Activated naive CD8-positive, alpha-beta T cell treated with anti-CD3 and anti-CD28 coated beads for 36 hours (primary cell): ENCODE results near the gene WDFY2. TPM values are rescaled to one million over a fixed set of nuclear protein-coding genes. Genes with fewer than 3 reads are reported as not detected.

ENCODE experiments used
- DNase-seq: peaks from one replicate; pipeline ENCODE4 v3.0.0; 2021
- H3K27ac Mint-ChIP-seq: one replicate; pipeline ENCODE4 v1.8.0; 2022; ENCODE audit warnings: mild to moderate bottlenecking, moderate library complexity, mixed read lengths
- H3K27me3 Mint-ChIP-seq: one replicate; pipeline ENCODE4 v1.8.0; 2022; ENCODE audit warnings: mild to moderate bottlenecking, mixed read lengths
- H3K36me3 Mint-ChIP-seq: one replicate; pipeline ENCODE4 v1.8.0; 2021; ENCODE audit warnings: mild to moderate bottlenecking, mixed read lengths
- H3K4me1 Mint-ChIP-seq: one replicate; pipeline ENCODE4 v1.8.0; 2021; ENCODE audit warnings: mixed read lengths
- H3K4me3 Mint-ChIP-seq: one replicate; pipeline ENCODE4 v1.8.0; 2022; ENCODE audit warnings: mild to moderate bottlenecking, moderate library complexity, mixed read lengths
- H3K9me3 Mint-ChIP-seq: one replicate; pipeline ENCODE4 v1.8.0; 2022; ENCODE audit warnings: mixed read lengths
- total RNA-seq, 2 experiments: library from RNA; stranded (reverse); gene quantifications; one replicate each; pipeline ENCODE4 v1.2.3, GENCODE V29; 2021

The WDFY2 gene
- total RNA-seq, 2 experiments from 2014 or later, result 6.0 to 7.9 TPM

DNA sequence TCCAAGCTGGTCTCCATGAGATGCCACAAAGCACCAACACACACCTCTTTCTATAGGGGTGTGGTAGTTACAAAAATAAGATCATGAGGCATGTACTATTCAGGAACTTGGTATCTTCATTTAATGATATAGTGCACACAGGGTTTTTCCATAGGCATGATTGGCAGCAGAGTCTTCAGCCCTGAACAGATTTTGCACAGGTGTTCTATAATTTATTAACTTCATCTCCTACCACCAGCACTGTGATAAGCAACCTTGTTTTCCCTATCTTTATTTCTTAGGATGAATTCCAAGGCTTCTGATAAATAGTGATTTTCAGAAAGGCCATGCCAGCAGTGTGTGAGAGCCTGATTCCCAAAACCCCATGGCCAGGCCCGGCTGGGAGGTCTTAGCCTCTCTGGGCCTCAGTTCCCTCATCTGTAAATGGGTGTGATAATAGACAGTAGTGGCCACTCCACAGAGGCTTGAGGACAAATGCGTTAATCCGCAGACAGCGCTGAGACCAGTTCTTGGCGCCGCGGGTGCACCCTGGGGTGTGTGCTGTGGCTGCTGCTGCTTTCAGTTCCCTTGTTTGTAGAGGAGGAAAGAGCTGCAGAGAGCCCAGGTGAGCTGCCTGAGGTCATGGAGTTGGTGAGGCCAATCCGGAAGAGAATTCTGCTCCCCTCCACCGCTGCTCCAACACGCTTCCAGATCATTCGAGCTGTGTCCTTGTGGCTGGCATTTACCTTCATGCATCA is 186.6 kb downstream of the WDFY2 start:
- peaks cover 5% of the 10 kb centered on the region for H3K36me3 Mint-ChIP-seq
- no peaks in the 10 kb centered on the region for H3K27me3 Mint-ChIP-seq
- no peak overlapping the region for H3K27ac Mint-ChIP-seq
- peaks cover 5% of the 10 kb centered on the region for H3K4me1 Mint-ChIP-seq
- no peaks in the 10 kb centered on the region for H3K9me3 Mint-ChIP-seq
- DNase-seq, result no peak
- no peak overlapping the region for H3K4me3 Mint-ChIP-seq

DNA sequence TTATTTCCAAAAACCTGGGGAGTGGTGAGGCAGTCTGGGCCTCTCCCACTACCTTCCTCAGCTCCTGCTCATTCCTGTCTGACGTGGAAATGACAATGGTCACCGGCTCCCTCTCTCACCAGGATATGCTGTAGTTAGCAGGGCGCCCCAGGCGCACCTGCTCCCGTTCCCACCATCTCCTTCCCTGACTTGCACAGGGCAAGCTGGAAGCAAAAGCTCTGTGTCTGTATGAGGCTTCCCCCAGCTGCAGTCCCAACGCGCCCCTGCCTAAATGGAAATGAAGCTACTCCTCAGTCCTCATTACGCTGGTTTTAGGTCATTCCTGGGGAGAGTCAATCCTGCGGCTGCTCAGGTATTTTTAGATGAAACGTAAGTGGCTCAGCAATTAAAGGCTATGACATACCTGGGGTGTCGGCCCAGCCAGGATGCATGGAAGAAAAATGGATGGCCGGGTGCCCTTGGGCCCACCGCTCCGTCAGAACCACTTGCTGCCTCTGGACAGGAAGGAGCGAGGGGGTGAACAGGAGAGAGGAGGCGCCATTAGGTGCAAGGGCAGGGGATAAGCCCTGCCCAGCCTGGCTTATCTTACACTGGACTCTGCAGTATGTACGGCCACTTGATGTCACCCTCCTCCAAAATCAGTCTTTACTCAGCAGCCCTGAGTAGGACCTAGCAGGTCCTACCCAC is 187.3 kb downstream of the WDFY2 start:
- no peaks in the 10 kb centered on the region for H3K27me3 Mint-ChIP-seq

DNA sequence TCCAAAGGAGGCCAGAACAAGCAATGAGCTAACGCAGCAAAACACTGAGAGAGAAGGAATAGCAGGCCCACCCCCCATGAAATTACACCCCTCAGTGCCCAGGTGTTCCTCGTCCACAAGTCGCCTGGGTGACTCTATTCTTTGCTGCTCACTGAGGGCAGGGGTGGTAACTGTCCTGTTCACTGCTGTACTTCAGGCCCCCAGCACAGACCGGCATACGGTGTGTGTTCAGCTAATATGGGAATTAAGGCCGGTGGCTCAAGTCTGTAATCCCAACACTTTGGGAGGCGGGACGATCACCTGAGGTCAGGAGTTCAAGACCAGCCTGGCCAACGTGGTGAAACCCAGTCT is 187.8 kb downstream of the WDFY2 start:
- Mint-ChIP-seq H3K27ac (no peak overlapping the region), H3K4me3 (no peak overlapping the region), H3K9me3 (no peaks in the 10 kb centered on the region), H3K27me3 (no peaks in the 10 kb centered on the region), H3K36me3 (peaks cover 2% of the 10 kb centered on the region), H3K4me1 (no peaks in the 10 kb centered on the region)
- DNase-seq, result no peak

More for the DNA sequence above, 187.3 kb downstream of the WDFY2 start:
- Mint-ChIP-seq H3K36me3 (peaks cover 5% of the 10 kb centered on the region), H3K4me1 (no peaks in the 10 kb centered on the region), H3K4me3 (no peak overlapping the region), H3K27ac (no peak overlapping the region), H3K9me3 (no peaks in the 10 kb centered on the region)
- DNase-seq, result no peak

DNA sequence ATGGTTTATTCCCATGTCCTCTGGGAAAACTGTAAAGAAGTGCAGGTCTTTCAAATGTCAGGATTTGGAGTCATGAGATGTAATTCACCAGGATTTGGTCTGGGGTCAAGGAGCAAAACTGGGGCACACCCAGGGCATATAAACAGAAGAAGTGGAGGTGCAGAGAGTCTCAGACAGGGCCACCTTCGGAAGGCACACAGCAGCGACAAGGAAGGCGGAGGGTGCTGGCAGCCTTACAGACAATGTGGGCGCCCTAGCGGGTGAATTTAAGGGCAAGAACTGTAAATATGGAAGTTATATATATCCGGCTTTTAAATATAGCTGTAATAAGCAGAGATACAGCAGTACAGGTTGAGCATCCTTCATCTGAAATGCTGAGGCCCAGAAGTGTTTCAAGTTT is 188.5 kb downstream of the WDFY2 start:
- H3K36me3 Mint-ChIP-seq, result peaks cover 2% of the 10 kb centered on the region
- DNase-seq, result no peak
- no peak overlapping the region for H3K27ac Mint-ChIP-seq
- no peak overlapping the region for H3K4me3 Mint-ChIP-seq
- H3K4me1 Mint-ChIP-seq, result no peaks in the 10 kb centered on the region
- H3K9me3 Mint-ChIP-seq, result no peaks in the 10 kb centered on the region
- H3K27me3 Mint-ChIP-seq, result no peaks in the 10 kb centered on the region

DNA sequence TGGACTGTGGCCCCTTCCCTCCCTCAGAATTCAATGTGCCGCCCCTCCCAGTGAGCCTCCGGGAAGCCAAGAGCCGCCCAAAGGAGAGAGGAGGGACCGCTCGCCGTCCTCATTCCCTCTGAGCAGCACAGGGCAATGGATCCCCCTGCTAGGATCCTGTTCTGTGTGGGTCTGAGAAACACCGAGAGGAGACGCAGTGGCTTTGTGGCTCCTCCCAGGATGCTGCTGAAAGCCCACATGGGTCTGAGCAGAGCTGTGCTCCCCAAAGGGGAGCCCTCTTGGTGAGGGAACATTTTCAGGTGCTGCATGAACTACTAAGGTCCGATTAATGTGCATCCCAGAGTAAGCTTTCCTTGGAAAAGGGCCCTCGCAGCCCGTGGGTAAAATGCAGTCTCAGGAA is 189.3 kb downstream of the WDFY2 start:
- Mint-ChIP-seq H3K27ac (no peak overlapping the region), H3K9me3 (no peaks in the 10 kb centered on the region), H3K27me3 (no peaks in the 10 kb centered on the region), H3K36me3 (peaks cover 2% of the 10 kb centered on the region), H3K4me3 (no peak overlapping the region), H3K4me1 (no peaks in the 10 kb centered on the region)
- DNase-seq, result no peak

DNA sequence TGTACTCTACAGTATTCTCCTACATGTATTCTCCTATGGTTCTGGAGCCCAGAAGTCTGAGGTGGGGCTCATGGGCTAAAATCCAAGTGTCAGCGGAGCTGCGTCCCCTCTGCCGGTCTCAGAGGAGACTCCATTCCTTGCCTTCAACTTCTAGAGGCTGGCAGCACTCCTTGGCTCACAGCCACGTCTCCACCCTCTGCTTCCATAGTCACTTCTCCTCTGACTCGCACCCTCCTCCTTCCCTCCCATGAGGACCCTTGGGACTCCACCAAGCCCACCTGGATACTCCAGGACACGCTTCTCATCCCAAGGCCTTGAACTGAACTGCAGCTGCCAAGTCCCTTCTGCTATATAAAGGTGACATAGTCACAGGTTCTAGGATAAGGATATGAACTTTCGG is 191.9 kb downstream of the WDFY2 start:
- no peak overlapping the region for H3K4me3 Mint-ChIP-seq
- no peak for DNase-seq
- H3K27me3 Mint-ChIP-seq, result no peaks in the 10 kb centered on the region
- H3K27ac Mint-ChIP-seq, result no peak overlapping the region
- peaks cover 6% of the 10 kb centered on the region for H3K36me3 Mint-ChIP-seq
- no peaks in the 10 kb centered on the region for H3K4me1 Mint-ChIP-seq
- no peaks in the 10 kb centered on the region for H3K9me3 Mint-ChIP-seq

DNA sequence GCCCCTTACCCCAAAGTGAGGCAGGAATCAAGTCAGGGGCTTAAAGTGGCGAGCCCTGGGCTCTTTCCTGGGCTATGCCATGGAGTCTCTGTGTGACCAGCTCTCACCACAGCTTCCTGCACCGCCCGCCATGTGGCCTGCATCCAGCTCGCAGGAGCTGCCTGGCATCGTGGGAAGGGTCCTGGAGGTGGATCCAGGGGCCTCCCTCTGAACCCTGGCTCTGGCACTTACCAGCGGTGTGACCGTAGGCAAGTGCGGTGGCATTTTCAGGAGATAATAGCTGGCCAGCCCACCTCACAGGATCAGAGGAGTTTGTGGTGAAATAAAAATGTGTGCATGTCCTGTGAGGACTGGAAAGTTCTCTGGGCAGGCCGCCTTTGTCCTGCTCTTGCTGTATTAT is 193.7 kb downstream of the WDFY2 start:
- Mint-ChIP-seq H3K4me3 (no peak overlapping the region), H3K27me3 (no peaks in the 10 kb centered on the region), H3K36me3 (peaks cover 5% of the 10 kb centered on the region), H3K27ac (no peak overlapping the region), H3K9me3 (no peaks in the 10 kb centered on the region), H3K4me1 (no peaks in the 10 kb centered on the region)
- no peak for DNase-seq

DNA sequence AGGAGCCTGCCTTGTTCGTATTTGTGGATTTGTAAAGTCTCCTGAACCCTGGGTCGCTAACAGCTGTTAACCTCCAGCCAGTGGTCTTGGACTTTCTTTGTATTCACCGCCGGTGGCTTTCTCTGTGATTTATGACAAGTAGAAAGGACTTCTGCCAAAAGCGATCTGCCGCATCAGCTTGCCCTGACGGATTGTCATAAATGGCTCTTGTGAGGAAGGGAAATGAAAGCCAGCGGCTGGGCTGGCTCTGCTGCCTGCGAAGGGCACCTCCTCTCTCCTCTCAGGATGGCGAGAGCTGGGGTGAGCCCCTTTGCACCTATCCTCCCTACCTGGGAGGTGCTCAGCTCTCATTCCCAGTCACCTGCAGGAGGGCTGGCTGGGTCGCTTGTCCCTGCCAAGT is 194.1 kb downstream of the WDFY2 start:
- H3K4me1 Mint-ChIP-seq, result no peaks in the 10 kb centered on the region
- no peak for DNase-seq
- no peak overlapping the region for H3K27ac Mint-ChIP-seq
- no peak overlapping the region for H3K4me3 Mint-ChIP-seq
- H3K27me3 Mint-ChIP-seq, result no peaks in the 10 kb centered on the region
- H3K36me3 Mint-ChIP-seq, result peaks cover 5% of the 10 kb centered on the region
- no peaks in the 10 kb centered on the region for H3K9me3 Mint-ChIP-seq

DNA sequence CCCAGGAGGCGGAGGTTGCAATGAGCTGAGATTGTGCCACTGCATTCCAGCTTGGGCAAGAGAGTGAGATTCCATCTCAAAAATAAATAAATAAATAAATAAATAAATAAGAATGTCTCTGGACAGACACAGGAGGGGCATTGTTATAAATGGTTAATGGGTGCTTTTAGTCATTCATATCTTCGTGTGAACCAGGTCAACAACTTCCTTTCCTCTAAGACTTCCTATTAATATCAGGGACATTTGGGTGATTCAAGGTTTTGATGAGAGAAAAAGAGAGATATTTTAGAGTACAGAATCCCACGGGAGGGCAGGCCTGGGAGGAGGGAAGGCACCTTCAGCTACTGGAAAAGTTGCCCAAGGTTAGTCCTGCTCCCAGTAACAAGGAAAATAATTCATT is 195.8 kb downstream of the WDFY2 start:
- H3K9me3 Mint-ChIP-seq, result no peaks in the 10 kb centered on the region
- peaks cover 5% of the 10 kb centered on the region for H3K36me3 Mint-ChIP-seq
- H3K4me3 Mint-ChIP-seq, result no peak overlapping the region
- H3K27me3 Mint-ChIP-seq, result no peaks in the 10 kb centered on the region
- H3K27ac Mint-ChIP-seq, result no peak overlapping the region
- DNase-seq, result no peak
- H3K4me1 Mint-ChIP-seq, result no peaks in the 10 kb centered on the region

DNA sequence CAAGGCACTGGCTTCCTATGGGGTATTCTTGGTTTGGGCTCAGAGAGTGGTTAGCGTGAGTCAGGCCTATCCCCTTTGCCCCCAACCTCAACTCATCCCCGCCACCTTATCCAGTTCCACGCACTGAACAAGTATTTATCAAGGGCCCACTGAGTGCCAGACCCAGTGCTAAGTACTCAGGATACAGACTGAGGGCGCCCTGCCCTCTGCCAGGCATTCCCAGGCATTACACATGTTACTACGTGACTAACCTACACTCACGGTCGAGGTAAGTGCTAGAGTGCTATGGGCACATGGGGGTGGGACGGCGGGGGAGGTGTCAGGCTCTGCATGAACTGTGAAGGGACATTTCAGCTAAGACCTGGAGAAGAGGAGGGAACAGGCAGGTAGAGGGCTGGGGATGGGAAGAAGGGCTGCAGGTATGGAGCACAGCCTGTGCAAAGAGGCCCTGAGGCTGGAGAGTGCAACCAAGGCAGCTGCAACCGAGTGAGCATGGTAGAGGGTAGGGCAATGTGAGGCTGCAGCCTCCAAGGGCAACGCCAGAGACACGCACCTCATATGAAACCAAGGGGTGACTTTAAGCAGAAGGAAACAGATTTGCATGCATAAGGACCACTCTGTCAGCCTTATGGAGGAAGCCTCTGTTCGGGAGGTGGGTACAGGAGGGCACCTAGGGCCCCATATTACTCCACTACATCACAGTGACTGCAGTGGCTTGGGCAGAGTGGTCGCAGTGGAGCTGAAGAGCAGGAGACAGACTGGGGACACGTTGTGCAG is 197.2 kb downstream of the WDFY2 start:
- H3K36me3 Mint-ChIP-seq, result peaks cover 5% of the 10 kb centered on the region
- H3K27me3 Mint-ChIP-seq, result no peaks in the 10 kb centered on the region
- H3K27ac Mint-ChIP-seq, result no peak overlapping the region
- no peak for DNase-seq
- H3K9me3 Mint-ChIP-seq, result no peaks in the 10 kb centered on the region
- H3K4me1 Mint-ChIP-seq, result peaks cover under 1% of the 10 kb centered on the region
- H3K4me3 Mint-ChIP-seq, result no peak overlapping the region

DNA sequence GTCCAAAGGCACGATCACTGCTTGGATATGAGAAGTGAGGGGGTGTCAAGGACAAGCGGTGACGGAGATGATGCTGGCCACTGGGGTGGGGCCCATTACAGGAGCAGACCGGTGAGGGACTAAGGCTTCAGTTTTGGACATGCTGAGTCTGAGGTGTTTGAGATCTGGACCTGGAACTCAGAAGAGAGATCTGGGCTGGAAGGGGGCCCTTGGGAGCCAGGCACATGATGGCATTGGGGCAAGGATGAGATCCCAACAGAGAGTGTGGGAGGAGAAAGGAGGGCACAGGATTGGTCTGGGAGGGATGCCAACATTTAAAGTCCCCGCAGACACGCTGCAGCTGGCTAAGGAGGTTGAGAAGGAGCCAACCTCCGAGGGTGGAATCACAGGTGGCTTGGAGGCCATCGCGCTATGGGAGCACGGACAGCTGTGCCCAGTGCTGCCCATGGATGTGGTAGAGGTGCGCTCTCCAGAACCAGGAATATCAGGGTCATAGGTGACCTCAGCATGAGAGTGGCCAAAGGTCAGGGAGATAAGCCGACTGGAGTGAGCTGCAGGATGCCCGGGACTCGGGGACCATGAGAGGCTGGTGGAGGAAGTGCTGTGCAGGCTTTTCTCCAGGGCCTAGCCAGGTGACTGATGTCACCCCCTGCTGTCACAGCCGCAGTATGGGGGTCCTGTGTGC is 197.9 kb downstream of the WDFY2 start:
- DNase-seq, result no peak
- no peaks in the 10 kb centered on the region for H3K9me3 Mint-ChIP-seq
- H3K4me1 Mint-ChIP-seq, result peaks cover 6% of the 10 kb centered on the region

DNA sequence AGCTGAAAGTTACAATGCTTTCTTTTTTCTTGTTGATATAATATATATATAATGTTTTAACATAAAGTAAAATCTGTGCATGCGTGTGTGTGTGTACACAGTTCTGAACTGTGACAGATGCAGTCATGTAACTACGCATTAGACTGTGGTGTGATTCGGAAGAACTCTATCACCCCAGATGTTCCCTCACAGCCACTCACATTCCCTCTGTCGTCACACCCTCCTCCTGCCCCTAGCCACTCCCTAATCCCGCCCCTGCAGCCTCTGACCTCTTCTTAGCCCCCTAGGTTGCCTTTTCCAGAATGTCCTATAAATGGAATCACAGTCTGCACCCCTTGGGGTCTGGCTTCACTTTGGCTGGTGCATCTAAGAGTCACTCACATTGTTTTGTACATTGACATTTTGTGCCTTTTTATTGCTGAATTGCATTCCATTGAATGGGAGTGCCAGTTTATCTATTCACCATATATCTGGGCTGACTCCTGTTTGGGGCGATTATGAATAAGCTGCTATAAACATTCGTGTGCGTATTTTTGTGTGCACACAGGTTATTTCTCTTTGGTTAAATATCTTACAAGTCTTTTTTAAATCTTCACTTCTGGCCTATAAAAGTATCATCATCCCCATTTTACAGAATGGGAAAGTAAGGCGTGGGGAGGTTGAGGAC is 199.3 kb downstream of the WDFY2 start:
- Mint-ChIP-seq H3K36me3 (peaks cover 5% of the 10 kb centered on the region), H3K4me3 (no peak overlapping the region), H3K4me1 (peaks cover 8% of the 10 kb centered on the region), H3K9me3 (no peaks in the 10 kb centered on the region), H3K27me3 (no peaks in the 10 kb centered on the region), H3K27ac (no peak overlapping the region)
- DNase-seq, result no peak

More for the DNA sequence above, 197.9 kb downstream of the WDFY2 start:
- Mint-ChIP-seq H3K36me3 (peaks cover 5% of the 10 kb centered on the region), H3K27ac (no peak overlapping the region), H3K27me3 (no peaks in the 10 kb centered on the region), H3K4me3 (no peak overlapping the region)

DNA sequence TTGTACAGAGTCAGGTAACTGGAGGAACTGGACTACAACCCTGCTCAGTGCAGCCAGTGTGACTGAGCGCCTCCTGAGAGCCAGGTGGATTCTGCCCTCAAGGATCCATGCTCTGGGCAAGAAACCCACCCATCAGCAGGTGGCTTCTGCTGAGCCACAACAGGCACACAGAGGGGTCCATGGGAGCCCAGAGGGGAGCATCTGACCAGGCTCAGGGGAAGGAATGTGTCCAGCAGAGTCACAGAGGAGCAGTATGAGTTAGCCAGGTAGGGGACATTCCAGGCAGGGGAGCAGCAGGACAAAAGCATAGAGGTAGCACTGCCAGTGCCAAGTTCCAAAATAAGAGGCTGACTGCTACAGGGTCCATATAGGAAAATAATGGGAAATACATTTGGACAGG is 199.8 kb downstream of the WDFY2 start:
- DNase-seq, result no peak
- Mint-ChIP-seq H3K9me3 (no peaks in the 10 kb centered on the region), H3K27me3 (no peaks in the 10 kb centered on the region), H3K36me3 (peaks cover 5% of the 10 kb centered on the region), H3K4me3 (no peak overlapping the region), H3K4me1 (peaks cover 8% of the 10 kb centered on the region), H3K27ac (no peak overlapping the region)

DNA sequence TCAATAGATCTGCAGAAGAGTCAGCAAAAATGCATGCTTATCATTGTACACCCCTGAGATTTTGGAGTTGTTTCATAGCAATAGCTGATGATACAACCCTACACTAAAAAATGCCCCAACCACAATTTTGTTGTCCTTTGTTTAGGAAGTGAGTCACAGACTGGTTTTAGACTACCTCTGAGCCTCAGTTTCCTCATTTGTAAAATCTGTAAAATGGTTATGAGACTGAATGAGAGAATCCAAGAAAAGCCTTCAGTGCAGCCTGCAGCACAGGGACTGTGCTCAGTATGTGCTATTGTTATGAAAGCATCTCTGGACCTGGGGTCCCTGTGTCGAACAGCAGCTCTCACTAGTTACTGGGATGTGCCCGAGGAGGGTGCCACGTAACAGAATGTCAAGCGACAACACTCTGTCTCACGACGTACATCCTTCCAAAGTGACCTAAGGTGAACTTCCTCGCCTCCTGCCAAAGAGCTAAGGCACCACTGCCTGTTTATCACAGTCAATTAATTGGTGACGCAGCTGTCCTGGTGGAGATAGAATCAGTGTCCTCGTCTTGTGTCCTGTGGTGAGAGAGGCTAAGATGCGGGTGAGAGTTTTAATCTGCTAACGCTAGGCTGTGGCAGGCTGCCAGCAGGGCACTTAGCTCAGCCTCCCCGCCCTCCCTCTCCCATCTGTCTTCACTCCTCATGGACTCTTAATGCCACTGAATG is 201.6 kb downstream of the WDFY2 start:
- H3K9me3 Mint-ChIP-seq, result no peaks in the 10 kb centered on the region
- peaks cover 10% of the 10 kb centered on the region for H3K4me1 Mint-ChIP-seq
- no peak overlapping the region for H3K4me3 Mint-ChIP-seq
- no peak overlapping the region for H3K27ac Mint-ChIP-seq
- peaks cover 3% of the 10 kb centered on the region for H3K36me3 Mint-ChIP-seq
- DNase-seq, result no peak
- H3K27me3 Mint-ChIP-seq, result no peaks in the 10 kb centered on the region
